ENCODE data around the gene EBI3.
"Not testable (repeated sequence)": the region's sequence is repeated elsewhere in the genome, so short reads cannot be mapped to it uniquely, and the experiment has no call there.

Gene EBI3

GRCh38 chr19:4233282-4233853 is 4.0 kb downstream of the EBI3 start:
- in situ Hi-C loops (cut with MboI; ENCODE audit: low sequenced_read_pairs), result no loop called here

- in situ Hi-C loops (cut with MboI; ENCODE audit: low sequenced_read_pairs), result no loop called here
Measured at GRCh38 chr19:4234142-4234861, 5.0 kb downstream of the EBI3 start.

GRCh38 chr19:4234862-4235201 is 5.5 kb downstream of the EBI3 start:
- in situ Hi-C loops (cut with MboI; ENCODE audit: low sequenced_read_pairs), result no loop called here

- in situ Hi-C loops (cut with MboI; ENCODE audit: low sequenced_read_pairs), result not testable (repeated sequence)
Measured at GRCh38 chr19:4237510-4237909, 8.2 kb downstream of the EBI3 start.

- in situ Hi-C loops (cut with MboI; ENCODE audit: low sequenced_read_pairs), result no loop called here
Measured at GRCh38 chr19:4238831-4239230, 9.5 kb downstream of the EBI3 start.

- in situ Hi-C loops (cut with MboI; ENCODE audit: low sequenced_read_pairs), result no loop called here
Measured at GRCh38 chr19:4241824-4242430, 12.6 kb downstream of the EBI3 start.

GRCh38 chr19:4245938-4246337 is 16.6 kb downstream of the EBI3 start:
- in situ Hi-C loops (cut with MboI; ENCODE audit: low sequenced_read_pairs), result not testable (repeated sequence)

GRCh38 chr19:4246767-4247593 is 17.7 kb downstream of the EBI3 start, which contains the start of gene YJU2:
TSS of gene YJU2 (plus strand) at chr19:4247080. CDS start at chr19:4247147, 67 bp downstream.
- in situ Hi-C loops (cut with MboI; ENCODE audit: low sequenced_read_pairs), result no loop called here

- in situ Hi-C loops (cut with MboI; ENCODE audit: low sequenced_read_pairs), result no loop called here
Measured at GRCh38 chr19:4256563-4256962, 27.2 kb downstream of the EBI3 start.

- in situ Hi-C loops (cut with MboI; ENCODE audit: low sequenced_read_pairs), result no loop called here
Measured at GRCh38 chr19:4257025-4257424, 27.7 kb downstream of the EBI3 start.

- in situ Hi-C loops (cut with MboI; ENCODE audit: low sequenced_read_pairs), result no loop called here
Measured at GRCh38 chr19:4258181-4258580, 28.9 kb downstream of the EBI3 start.

- in situ Hi-C loops (cut with MboI; ENCODE audit: low sequenced_read_pairs), result no loop called here
Measured at GRCh38 chr19:4260613-4261191, 31.4 kb downstream of the EBI3 start.

- in situ Hi-C loops (cut with MboI; ENCODE audit: low sequenced_read_pairs), result no loop called here
Measured at GRCh38 chr19:4264812-4265211, 35.5 kb downstream of the EBI3 start.

GRCh38 chr19:4266253-4267000 is 37.1 kb downstream of the EBI3 start:
- in situ Hi-C loops (cut with MboI; ENCODE audit: low sequenced_read_pairs), result no loop called here

- in situ Hi-C loops (cut with MboI; ENCODE audit: low sequenced_read_pairs), result no loop called here
Measured at GRCh38 chr19:4267101-4267900, 38.0 kb downstream of the EBI3 start.

- in situ Hi-C loops (cut with MboI; ENCODE audit: low sequenced_read_pairs), result no loop called here
Measured at GRCh38 chr19:4267901-4268815, 38.8 kb downstream of the EBI3 start.

- in situ Hi-C loops (cut with MboI; ENCODE audit: low sequenced_read_pairs), result no loop called here
Measured at GRCh38 chr19:4268816-4269430, 39.6 kb downstream of the EBI3 start.

GRCh38 chr19:4272894-4273293 is 43.6 kb downstream of the EBI3 start:
- in situ Hi-C loops (cut with MboI; ENCODE audit: low sequenced_read_pairs), result no loop called here
